ENCODE results near the gene FYCO1.

The FYCO1 gene

DNA sequence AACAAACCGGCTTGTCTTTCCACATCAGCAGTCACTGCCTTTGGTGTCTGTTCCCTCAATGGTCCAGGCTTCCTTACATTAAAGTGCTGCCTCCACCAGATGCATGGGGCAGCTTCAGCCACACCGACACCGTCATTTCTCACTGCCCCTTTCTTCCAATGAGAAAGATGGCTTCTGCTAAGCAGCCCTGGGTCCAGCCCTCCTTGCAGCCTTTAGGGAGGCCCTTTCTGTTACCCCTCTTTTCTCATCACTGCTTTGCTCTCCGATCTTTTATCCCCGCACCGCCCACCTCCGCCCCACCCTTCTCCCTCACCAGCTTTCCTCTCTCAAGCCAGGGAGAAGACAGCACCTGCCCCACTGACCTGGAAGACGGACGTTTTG lies 80.6 kb downstream of the FYCO1 start:
- TF ChIP-seq CTCF (IDR thresholded peaks at IDR 0.05; ENCODE audit: extremely low read depth, insufficient read depth, missing control alignments): no peak
- in situ Hi-C loops (cut with MboI; ENCODE audit: low pct_unique_long_range_greater_than_20kb, low sequenced_read_pairs, unreplicated experiment): no loop called here
- DNase-seq (ENCODE audit: low spot score): no peak

GRCh38 chr3:45914362-45915058 lies 81.1 kb downstream of the FYCO1 start:
- no peak for DNase-seq (ENCODE audit: low spot score)
- no peak for TF ChIP-seq CTCF (IDR thresholded peaks at IDR 0.05; ENCODE audit: extremely low read depth, insufficient read depth, missing control alignments)
- in situ Hi-C loops (cut with MboI; ENCODE audit: low pct_unique_long_range_greater_than_20kb, low sequenced_read_pairs, unreplicated experiment): no loop called here

DNA sequence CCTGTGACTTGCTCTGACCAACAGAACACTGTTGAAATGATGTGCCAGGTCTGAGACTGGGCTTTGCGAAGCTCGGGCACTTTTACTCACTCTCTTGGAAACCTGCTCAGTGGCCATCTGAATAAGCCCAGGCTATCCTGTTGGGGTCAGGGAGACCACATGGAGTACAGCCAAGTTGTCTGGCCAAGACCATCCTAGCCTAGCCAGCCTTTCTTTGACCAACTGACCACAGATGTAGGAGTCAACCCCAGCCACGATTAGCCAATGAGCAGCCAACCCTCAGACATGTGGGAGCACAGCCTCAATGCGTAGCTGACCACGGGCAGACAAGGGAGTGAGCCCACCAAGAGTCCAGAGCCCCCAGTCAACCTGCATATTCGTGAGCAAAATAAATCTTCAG lies 83.2 kb downstream of the FYCO1 start:
- in situ Hi-C loops (cut with MboI; ENCODE audit: low pct_unique_long_range_greater_than_20kb, low sequenced_read_pairs, unreplicated experiment): no loop called here
- DNase-seq (ENCODE audit: low spot score): no peak
- no peak for TF ChIP-seq CTCF (IDR thresholded peaks at IDR 0.05; ENCODE audit: extremely low read depth, insufficient read depth, missing control alignments)

- DNase-seq (ENCODE audit: low spot score): no peak
- in situ Hi-C loops (cut with MboI; ENCODE audit: low pct_unique_long_range_greater_than_20kb, low sequenced_read_pairs, unreplicated experiment): no loop called here
- no peak for TF ChIP-seq CTCF (IDR thresholded peaks at IDR 0.05; ENCODE audit: extremely low read depth, insufficient read depth, missing control alignments)
These were observed 84.0 kb downstream of the FYCO1 start for GRCh38 chr3:45911511-45912226.

DNA sequence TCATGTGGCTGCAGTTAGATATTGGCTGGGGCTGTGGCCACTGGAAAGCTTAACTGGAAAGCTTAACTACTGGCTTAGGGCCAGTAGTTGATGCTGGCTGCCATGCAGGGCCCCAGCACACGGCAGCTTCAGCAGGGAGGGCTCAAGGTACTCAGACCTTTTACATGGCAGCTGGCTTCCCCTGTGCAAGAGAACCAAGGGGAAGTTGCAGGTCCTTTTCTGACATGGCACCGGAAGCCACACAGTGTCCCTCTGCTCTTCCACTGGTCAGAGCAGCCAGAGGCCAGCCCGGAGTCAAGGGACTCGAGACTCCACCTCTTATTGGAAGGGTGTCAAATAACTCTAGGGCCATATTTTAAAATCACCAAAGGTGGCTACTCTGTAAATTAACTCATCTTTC lies 84.7 kb downstream of the FYCO1 start:
- DNase-seq (ENCODE audit: low spot score): no peak
- TF ChIP-seq CTCF (IDR thresholded peaks at IDR 0.05; ENCODE audit: extremely low read depth, insufficient read depth, missing control alignments): no peak
- in situ Hi-C loops (cut with MboI; ENCODE audit: low pct_unique_long_range_greater_than_20kb, low sequenced_read_pairs, unreplicated experiment): no loop called here

DNA sequence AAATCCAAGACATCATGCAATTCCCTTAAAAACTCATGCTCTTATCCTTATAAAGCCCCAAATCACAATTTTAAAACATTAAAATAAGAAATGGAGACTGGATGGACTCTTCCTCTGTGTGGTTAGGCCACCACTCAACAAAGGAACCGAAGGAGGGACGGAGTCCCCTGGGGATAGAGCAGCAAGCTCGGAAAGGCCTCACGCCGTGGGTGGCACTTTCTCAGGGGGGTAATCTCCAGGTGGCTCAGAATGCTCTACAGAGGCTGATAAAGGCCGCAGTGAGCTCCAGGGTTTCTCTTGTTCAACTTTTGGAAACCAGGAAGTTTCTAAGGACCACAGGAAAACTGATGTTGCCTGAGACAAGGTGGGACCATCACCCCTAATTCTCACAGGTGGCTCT lies 86.1 kb downstream of the FYCO1 start:
- in situ Hi-C loops (cut with MboI; ENCODE audit: low pct_unique_long_range_greater_than_20kb, low sequenced_read_pairs, unreplicated experiment): no loop called here
- DNase-seq (ENCODE audit: low spot score): no peak
- TF ChIP-seq CTCF (IDR thresholded peaks at IDR 0.05; ENCODE audit: extremely low read depth, insufficient read depth, missing control alignments): no peak

Data from GM13977 (cell line).